ENCODE data around the gene TRPM5. TPM values are rescaled to one million over a fixed set of nuclear protein-coding genes. Genes with fewer than 3 reads are reported as not detected.

TRPM5 gene
- total RNA-seq, 8 experiments from 2014 or later = 0.05 to 0.23 (median 0.15) TPM; not detected in 2

DNA sequence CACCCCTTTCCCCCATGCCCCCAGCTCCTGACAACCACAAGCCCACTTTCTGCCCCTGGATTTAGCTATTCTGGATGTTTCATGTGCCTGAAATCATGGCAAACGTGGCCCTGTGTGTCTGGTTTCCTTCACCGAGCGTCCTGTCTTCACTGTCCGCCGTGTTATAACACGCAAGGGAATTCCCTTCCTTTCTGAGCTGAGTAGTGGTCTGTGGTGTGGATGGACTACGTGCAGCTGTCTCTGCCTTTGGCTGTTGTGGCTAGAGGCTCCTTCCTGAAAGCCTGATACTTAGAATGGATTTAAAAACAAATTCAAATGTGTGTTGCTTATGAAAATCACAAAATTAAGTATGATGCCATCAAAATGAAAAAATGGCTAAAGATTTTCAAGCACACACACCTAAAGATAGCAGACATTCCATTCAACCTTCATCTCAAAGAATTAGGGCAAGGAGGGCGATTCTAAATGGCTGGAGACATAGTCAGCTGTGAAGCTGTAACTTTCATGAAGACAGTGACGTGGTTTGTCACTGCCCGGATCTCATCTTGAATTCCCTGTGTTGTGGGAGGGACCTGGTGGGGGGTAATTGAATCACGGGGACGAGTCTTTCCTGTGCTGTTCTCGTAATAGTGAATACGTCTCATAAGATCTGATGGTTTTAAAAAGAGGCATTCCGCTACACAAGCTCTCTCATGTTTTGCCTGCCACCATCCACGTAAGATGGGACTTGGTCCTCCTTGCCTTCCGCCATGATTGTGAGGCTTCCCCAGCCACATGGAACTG lies 31.0 kb upstream of the TRPM5 start:
- Histone ChIP-seq H3K4me3 (no peak overlapping the region), H3K4me1 (replicated peaks in 1 of 2) (no peaks in the 10 kb centered on the region), H3K27ac (no peak overlapping the region)
- WGBS, 10 experiments = 28 to 93% (median 65%) methylated on average over 5 to 17 of the region's 17 CpGs
- ATAC-seq (replicated peaks in 6 of 8) = no peak
- in situ Hi-C loops (cut with MboI; ENCODE audit: low pct_unique_long_range_greater_than_20kb in 2 of 9, low sequenced_read_pairs in 9 of 9, unreplicated experiment in 9 of 9) = no loop called here

DNA sequence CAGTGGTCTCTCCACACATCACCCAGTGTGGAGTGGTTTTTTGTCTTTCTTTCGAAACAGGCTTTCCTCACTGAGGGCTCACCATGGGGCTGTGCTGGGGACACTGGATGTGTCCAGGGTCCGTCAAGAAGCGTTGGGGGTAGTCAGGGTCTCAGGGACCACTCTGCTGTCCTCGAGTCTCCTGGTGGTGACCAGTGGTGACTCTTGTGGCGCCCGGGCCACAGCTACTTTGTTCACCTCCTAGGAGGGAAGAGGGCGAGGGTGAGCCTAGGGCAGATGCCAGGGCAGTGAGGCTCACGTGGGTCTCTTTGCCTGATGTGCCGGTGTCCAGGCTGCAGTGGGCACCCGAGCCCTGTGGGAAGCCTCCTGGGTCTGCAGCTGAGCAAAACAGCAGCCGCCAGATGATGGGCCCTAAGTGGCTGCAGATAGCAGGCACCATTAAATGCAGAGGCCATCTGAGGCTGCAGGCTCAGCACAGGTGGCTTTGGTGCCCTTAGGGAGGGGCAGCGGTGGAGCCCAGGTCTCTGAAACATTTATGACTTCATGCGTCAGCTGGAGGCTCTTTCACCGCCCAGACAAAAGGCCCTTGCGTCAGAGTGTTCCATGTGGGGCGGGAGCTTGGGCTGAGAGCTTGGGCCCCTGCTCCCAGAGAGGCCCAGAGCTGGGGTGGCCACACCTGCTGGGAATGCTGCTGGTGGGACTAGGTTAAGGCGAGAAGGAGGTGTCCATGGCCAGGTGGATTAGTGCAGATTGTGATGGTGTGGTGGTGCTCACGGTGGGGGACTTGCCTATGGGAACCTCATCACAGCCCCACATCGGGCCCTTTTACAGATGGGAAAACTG lies 30.0 kb upstream of the TRPM5 start:
- no peaks in the 10 kb centered on the region for H3K4me1 ChIP-seq (replicated peaks in 1 of 2)
- in situ Hi-C loops (cut with MboI; ENCODE audit: low pct_unique_long_range_greater_than_20kb in 2 of 9, low sequenced_read_pairs in 9 of 9, unreplicated experiment in 9 of 9) = no loop called here
- H3K4me3 ChIP-seq = no peak overlapping the region
- ATAC-seq (replicated peaks in 6 of 8) = peak in 6 of 8 experiments; percentile 22 to 81 (median 69)
- 60 to 93% (median 63%) methylated on average over 1 to 8 of the region's 19 CpGs; no CpG with 5 or more reads in 4 of the 10 experiments for WGBS, 10 experiments
- no peak overlapping the region for H3K27ac ChIP-seq

DNA sequence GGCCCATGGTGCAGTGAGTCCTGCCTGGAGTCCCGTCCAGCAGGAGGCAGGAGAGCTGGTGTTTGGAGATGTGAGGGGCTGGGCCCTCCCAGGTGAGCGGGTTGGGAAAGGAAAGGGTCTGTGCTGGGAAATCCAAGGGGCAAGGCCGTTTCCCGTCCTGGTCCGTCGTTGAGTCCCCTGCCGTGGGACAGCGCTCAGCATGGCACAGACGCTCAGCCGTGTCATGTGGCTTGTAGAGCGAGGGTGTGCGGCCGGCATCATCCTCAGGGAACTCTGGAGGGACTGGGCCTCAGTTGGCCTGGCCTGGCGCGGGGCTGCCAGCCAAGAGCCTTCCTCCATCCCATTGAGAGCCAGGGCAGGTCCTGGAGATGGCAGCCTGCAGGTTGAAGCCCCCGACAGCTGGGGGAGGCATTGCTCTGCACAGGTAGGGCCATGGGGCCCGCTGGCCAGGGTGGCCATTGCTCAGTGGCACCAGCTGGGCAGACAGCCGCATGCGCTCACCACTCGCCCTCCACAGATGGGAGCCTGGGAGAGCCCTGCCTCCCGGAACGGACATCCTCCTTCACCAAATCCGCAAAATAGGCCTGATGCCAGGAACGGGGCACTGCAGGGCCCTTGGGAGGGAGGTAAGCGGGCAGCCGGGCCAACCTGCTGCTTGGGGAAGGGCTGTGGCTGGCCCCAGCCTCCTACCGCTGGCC lies 29.2 kb upstream of the TRPM5 start:
- no peak for ATAC-seq (replicated peaks in 6 of 8)
- Histone ChIP-seq H3K27ac (no peak overlapping the region), H3K4me3 (no peak overlapping the region), H3K4me1 (replicated peaks in 1 of 2) (no peaks in the 10 kb centered on the region)
- 44 to 100% (median 83%) methylated on average over 1 to 6 of the region's 27 CpGs; no CpG with 5 or more reads in 4 of the 10 experiments for WGBS, 10 experiments
- in situ Hi-C loops (cut with MboI; ENCODE audit: low pct_unique_long_range_greater_than_20kb in 2 of 9, low sequenced_read_pairs in 9 of 9, unreplicated experiment in 9 of 9) = no loop called here

GRCh38 chr11:2472428-2473186 lies 28.3 kb upstream of the TRPM5 start:
- H3K4me3 ChIP-seq = no peak overlapping the region
- in situ Hi-C loops (cut with MboI; ENCODE audit: low pct_unique_long_range_greater_than_20kb in 2 of 9, low sequenced_read_pairs in 9 of 9, unreplicated experiment in 9 of 9) = no loop called here
- WGBS, 10 experiments = 0 to 40% (median 20%) methylated on average over 1 to 2 of the region's 8 CpGs; no CpG with 5 or more reads in 7 of the 10 experiments
- no peaks in the 10 kb centered on the region for H3K4me1 ChIP-seq (replicated peaks in 1 of 2)
- peak in 1 of 8 experiments; percentile 44 for ATAC-seq (replicated peaks in 6 of 8)
- no peak overlapping the region for H3K27ac ChIP-seq

- 50 to 92% (median 67%) methylated on average over 2 to 6 of the region's 6 CpGs; no CpG with 5 or more reads in 7 of the 10 experiments for WGBS, 10 experiments
- no peak overlapping the region for H3K4me3 ChIP-seq
- in situ Hi-C loops (cut with MboI; ENCODE audit: low pct_unique_long_range_greater_than_20kb in 2 of 9, low sequenced_read_pairs in 9 of 9, unreplicated experiment in 9 of 9) = no loop called here
- H3K4me1 ChIP-seq (replicated peaks in 1 of 2) = no peaks in the 10 kb centered on the region
- no peak overlapping the region for H3K27ac ChIP-seq
- ATAC-seq (replicated peaks in 6 of 8) = no peak
These were observed 27.4 kb upstream of the TRPM5 start for GRCh38 chr11:2471804-2472096.

GRCh38 chr11:2471048-2471803 lies 26.9 kb upstream of the TRPM5 start:
- no peak overlapping the region for H3K4me3 ChIP-seq
- H3K4me1 ChIP-seq (replicated peaks in 1 of 2) = no peaks in the 10 kb centered on the region
- in situ Hi-C loops (cut with MboI; ENCODE audit: low pct_unique_long_range_greater_than_20kb in 2 of 9, low sequenced_read_pairs in 9 of 9, unreplicated experiment in 9 of 9) = no loop called here
- no peak overlapping the region for H3K27ac ChIP-seq
- ATAC-seq (replicated peaks in 6 of 8) = no peak
- 20 to 100% (median 71%) methylated on average over 1 to 5 of the region's 17 CpGs; no CpG with 5 or more reads in 3 of the 10 experiments for WGBS, 10 experiments

GRCh38 chr11:2470495-2470894 lies 26.2 kb upstream of the TRPM5 start:
- Histone ChIP-seq H3K27ac (no peak overlapping the region), H3K4me3 (no peak overlapping the region), H3K4me1 (replicated peaks in 1 of 2) (no peaks in the 10 kb centered on the region)
- 25 to 100% (median 55%) methylated on average over 1 to 7 of the region's 7 CpGs; no CpG with 5 or more reads in 2 of the 10 experiments for WGBS, 10 experiments
- ATAC-seq (replicated peaks in 6 of 8) = no peak
- in situ Hi-C loops (cut with MboI; ENCODE audit: low pct_unique_long_range_greater_than_20kb in 2 of 9, low sequenced_read_pairs in 9 of 9, unreplicated experiment in 9 of 9) = no loop called here

DNA sequence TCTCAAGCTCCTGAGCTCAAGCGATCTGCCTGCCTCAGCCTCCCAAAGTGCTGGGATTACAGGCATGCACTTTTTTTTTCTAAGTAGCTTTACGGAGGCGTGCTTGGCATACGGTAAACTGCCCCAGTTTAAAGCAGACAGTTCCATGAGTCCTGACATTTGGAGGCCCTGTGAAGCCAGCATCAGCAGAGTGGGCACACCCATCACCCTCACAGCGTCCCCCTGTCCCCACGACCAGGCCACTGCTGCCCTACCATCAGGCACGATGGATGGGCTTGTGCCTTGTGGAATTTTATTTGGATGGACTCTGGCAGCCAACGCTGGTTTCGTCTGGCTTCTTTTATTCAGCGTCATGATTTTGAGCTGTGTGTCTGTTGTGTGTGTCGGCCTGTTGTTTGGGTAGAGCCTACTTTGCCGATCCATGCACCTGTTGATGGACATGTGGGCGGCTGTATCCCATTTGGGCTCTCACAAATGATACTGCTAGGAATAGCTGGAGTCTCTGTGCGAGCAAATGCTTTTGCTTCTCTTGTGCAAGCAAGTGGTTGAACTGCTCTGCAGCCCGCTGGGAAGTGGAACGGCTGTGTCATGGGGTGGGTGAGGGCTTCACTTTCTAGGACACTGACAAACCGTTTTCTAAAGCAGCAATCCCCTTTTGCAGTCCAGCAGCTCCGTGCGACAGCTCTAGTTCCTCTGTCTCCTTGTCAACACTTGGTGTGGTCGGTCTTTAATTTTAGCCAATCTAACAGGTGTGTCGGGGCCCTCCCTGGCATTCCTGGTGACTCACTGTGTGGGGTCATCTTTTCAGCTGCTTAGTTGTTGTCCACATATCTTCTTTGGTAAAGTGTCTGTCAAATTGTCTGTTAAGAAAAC lies 24.3 kb upstream of the TRPM5 start:
- H3K4me3 ChIP-seq = no peak overlapping the region
- no peaks in the 10 kb centered on the region for H3K4me1 ChIP-seq (replicated peaks in 1 of 2)
- no peak overlapping the region for H3K27ac ChIP-seq
- ATAC-seq (replicated peaks in 6 of 8) = no peak
- 33 to 85% (median 70%) methylated on average over 2 to 14 of the region's 21 CpGs; no CpG with 5 or more reads in 1 of the 10 experiments for WGBS, 10 experiments
- in situ Hi-C loops (cut with MboI; ENCODE audit: low pct_unique_long_range_greater_than_20kb in 2 of 9, low sequenced_read_pairs in 9 of 9, unreplicated experiment in 9 of 9) = no loop called here

GRCh38 chr11:2467695-2468055 lies 23.4 kb upstream of the TRPM5 start:
- Histone ChIP-seq H3K4me1 (replicated peaks in 1 of 2) (no peaks in the 10 kb centered on the region), H3K4me3 (no peak overlapping the region), H3K27ac (no peak overlapping the region)
- WGBS, 10 experiments = 90 to 92% methylated on average over 2 of the region's 7 CpGs; no CpG with 5 or more reads in 8 of the 10 experiments
- in situ Hi-C loops (cut with MboI; ENCODE audit: low pct_unique_long_range_greater_than_20kb in 2 of 9, low sequenced_read_pairs in 9 of 9, unreplicated experiment in 9 of 9) = no loop called here
- ATAC-seq (replicated peaks in 6 of 8) = no peak

GRCh38 chr11:2466869-2467694 lies 22.8 kb upstream of the TRPM5 start:
- no peak for ATAC-seq (replicated peaks in 6 of 8)
- in situ Hi-C loops (cut with MboI; ENCODE audit: low pct_unique_long_range_greater_than_20kb in 2 of 9, low sequenced_read_pairs in 9 of 9, unreplicated experiment in 9 of 9) = no loop called here
- Histone ChIP-seq H3K4me3 (no peak overlapping the region), H3K4me1 (replicated peaks in 1 of 2) (no peaks in the 10 kb centered on the region), H3K27ac (no peak overlapping the region)
- WGBS, 10 experiments = 63 to 88% methylated on average over 3 of the region's 16 CpGs; no CpG with 5 or more reads in 8 of the 10 experiments

All from motor neuron (in vitro differentiated cells).